IgD-negative memory B cell (primary cell): ENCODE results near the gene ZDHHC14. TPM values are rescaled to one million over a fixed set of nuclear protein-coding genes. Genes with fewer than 3 reads are reported as not detected.
"Not testable (repeated sequence)": the region's sequence is repeated elsewhere in the genome, so short reads cannot be mapped to it uniquely, and the experiment has no call there.

Source experiments
- H3K27ac Mint-ChIP-seq, 3 donors: one replicate each; pipeline ENCODE4 v1.8.0; 2020 to 2022; ENCODE audit warnings: mild to moderate bottlenecking in 3 of 3, mixed read lengths in 3 of 3, moderate library complexity in 1 of 3
- H3K27me3 Mint-ChIP-seq: one replicate; pipeline ENCODE4 v1.8.0; 2021; ENCODE audit warnings: mixed read lengths
- H3K36me3 Mint-ChIP-seq: one replicate; pipeline ENCODE4 v1.8.0; 2020; ENCODE audit warnings: mild to moderate bottlenecking, mixed read lengths
- H3K4me1 Mint-ChIP-seq, 3 donors: one replicate each; pipeline ENCODE4 v1.8.0; 2020 to 2022; ENCODE audit warnings: mixed read lengths in 3 of 3, mild to moderate bottlenecking in 1 of 3
- H3K4me3 Mint-ChIP-seq, 4 donors: one replicate each; pipeline ENCODE4 v1.8.0; 2020 to 2022; ENCODE audit warnings: mild to moderate bottlenecking in 4 of 4, mixed read lengths in 4 of 4, moderate library complexity in 3 of 4
- H3K9me3 Mint-ChIP-seq, 3 donors: one replicate each; pipeline ENCODE4 v1.8.0; 2020 to 2021; ENCODE audit warnings: mixed read lengths in 3 of 3, mild to moderate bottlenecking in 1 of 3
- polyA plus RNA-seq: library from polyadenylated mRNA; unstranded; fragments of 300-500 nt; fragmentation: Illumina TruSeq; gene quantifications from one replicate; pipeline ENCODE4 v1.2.3, GENCODE V29; 2021

The ZDHHC14 gene
- polyA plus RNA-seq, 1 donor from 2014 or later = 13.5 TPM

- Mint-ChIP-seq H3K4me1 (no peaks in the 10 kb centered on the region), H3K9me3 (no peaks in the 10 kb centered on the region), H3K36me3 (no peaks in the 10 kb centered on the region)
Measured at GRCh38 chr6:157695301-157696040, 314.5 kb downstream of the ZDHHC14 start.

GRCh38 chr6:157699777-157700636 lies 319.0 kb downstream of the ZDHHC14 start:
- H3K4me1 Mint-ChIP-seq = peaks cover 0 to 1% (median 0%) of the 10 kb centered on the region in 3 donors
- no peaks in the 10 kb centered on the region for H3K36me3 Mint-ChIP-seq
- peaks cover 0 to 2% (median 0%) of the 10 kb centered on the region in 3 donors for H3K9me3 Mint-ChIP-seq
- H3K27me3 Mint-ChIP-seq = peaks cover 3% of the 10 kb centered on the region
- peak overlapping the region in 1 of 4 donors; percentile 25 for H3K4me3 Mint-ChIP-seq
- H3K27ac Mint-ChIP-seq = no peak overlapping the region

More at GRCh38 chr6:157695301-157696040, 314.5 kb downstream of the ZDHHC14 start:
- no peak overlapping the region for H3K4me3 Mint-ChIP-seq
- H3K27ac Mint-ChIP-seq = no peak overlapping the region
- peaks cover 13% of the 10 kb centered on the region for H3K27me3 Mint-ChIP-seq

- not testable (repeated sequence) for H3K36me3 Mint-ChIP-seq, H3K4me3 Mint-ChIP-seq, H3K9me3 Mint-ChIP-seq, H3K4me1 Mint-ChIP-seq, H3K27me3 Mint-ChIP-seq, H3K27ac Mint-ChIP-seq
Measured at GRCh38 chr6:157706351-157706750, 325.4 kb downstream of the ZDHHC14 start.

- peaks cover 0 to 2% (median 0%) of the 10 kb centered on the region in 3 donors for H3K9me3 Mint-ChIP-seq
- no peak overlapping the region for H3K27ac Mint-ChIP-seq
- H3K4me3 Mint-ChIP-seq = no peak overlapping the region
- H3K27me3 Mint-ChIP-seq = no peaks in the 10 kb centered on the region
- H3K4me1 Mint-ChIP-seq = peaks cover 0 to 3% (median 0%) of the 10 kb centered on the region in 3 donors
- no peaks in the 10 kb centered on the region for H3K36me3 Mint-ChIP-seq
Measured at GRCh38 chr6:157706883-157707282, 325.9 kb downstream of the ZDHHC14 start.

- peaks cover 0 to 3% (median 0%) of the 10 kb centered on the region in 3 donors for H3K4me1 Mint-ChIP-seq
- H3K27ac Mint-ChIP-seq = no peak overlapping the region
- peaks cover 0 to 2% (median 0%) of the 10 kb centered on the region in 3 donors for H3K9me3 Mint-ChIP-seq
- no peaks in the 10 kb centered on the region for H3K27me3 Mint-ChIP-seq
- H3K4me3 Mint-ChIP-seq = no peak overlapping the region
- no peaks in the 10 kb centered on the region for H3K36me3 Mint-ChIP-seq
Measured at GRCh38 chr6:157707576-157707975, 326.6 kb downstream of the ZDHHC14 start.

DNA sequence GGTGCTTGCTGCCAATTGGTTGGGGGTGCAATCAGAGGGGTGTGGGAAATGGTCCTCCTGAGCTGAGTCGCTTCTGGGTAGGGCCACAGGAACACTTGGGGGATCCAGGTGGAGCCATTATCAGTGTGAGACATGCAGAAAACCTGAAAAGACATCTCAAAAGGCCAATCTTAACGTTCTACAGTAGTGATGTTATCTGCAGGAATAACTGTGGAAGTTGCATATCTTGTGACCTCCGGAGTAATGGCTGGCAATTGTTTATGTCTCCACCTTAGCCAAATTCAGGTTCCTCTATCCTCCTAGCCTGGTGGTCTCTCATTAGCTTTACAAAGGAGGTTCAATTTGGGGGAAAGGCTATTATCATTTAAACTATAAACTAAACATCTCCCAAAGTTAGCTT lies 327.2 kb downstream of the ZDHHC14 start:
- Mint-ChIP-seq H3K27ac (no peak overlapping the region), H3K4me3 (no peak overlapping the region), H3K36me3 (no peaks in the 10 kb centered on the region), H3K27me3 (no peaks in the 10 kb centered on the region), H3K4me1 (peaks cover 0 to 3% (median 0%) of the 10 kb centered on the region in 3 donors), H3K9me3 (peaks cover 0 to 2% (median 0%) of the 10 kb centered on the region in 3 donors)

DNA sequence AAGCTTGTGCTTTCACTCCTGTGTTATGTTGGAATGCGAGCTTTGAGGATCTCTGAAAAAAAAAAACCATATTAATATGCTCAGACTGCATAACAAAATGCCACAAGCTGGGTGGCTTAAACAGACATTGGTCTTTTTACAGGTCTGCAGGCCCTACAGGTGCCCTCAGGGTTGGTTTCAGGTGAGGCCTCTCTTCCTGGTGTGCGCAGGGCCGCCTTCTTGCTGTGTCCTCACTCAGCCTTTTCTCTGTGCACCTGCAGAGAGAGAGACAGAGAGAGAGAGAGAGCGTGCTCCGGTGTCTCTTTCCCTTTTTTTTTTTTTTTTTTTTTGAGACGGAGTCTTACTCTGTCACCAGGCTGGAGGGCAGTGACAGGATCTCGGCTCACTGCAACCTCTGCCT lies 327.9 kb downstream of the ZDHHC14 start:
- H3K9me3 Mint-ChIP-seq = peaks cover 0 to 2% (median 0%) of the 10 kb centered on the region in 3 donors
- no peak overlapping the region for H3K4me3 Mint-ChIP-seq
- H3K4me1 Mint-ChIP-seq = peaks cover 0 to 3% (median 0%) of the 10 kb centered on the region in 3 donors
- H3K36me3 Mint-ChIP-seq = no peaks in the 10 kb centered on the region
- H3K27ac Mint-ChIP-seq = no peak overlapping the region
- no peaks in the 10 kb centered on the region for H3K27me3 Mint-ChIP-seq

DNA sequence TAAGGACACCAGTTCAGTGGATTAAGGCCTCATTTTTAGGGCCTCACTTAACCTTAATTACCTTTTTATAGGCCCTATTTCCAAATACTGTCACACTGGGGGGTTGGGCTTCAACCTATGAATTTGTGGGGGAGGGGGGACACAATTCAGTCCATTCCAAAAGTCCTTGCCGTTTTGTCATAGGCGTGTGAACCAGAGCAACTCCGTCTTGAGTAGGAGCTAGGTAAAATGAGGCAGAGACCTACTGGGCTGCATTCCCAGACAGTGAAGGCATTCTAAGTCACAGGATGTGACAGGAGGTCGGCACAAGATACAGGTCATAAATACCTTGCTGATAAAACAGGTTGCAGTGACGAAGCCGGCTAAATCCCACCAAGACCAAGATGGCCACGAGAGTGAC lies 328.6 kb downstream of the ZDHHC14 start:
- Mint-ChIP-seq H3K9me3 (no peaks in the 10 kb centered on the region), H3K36me3 (no peaks in the 10 kb centered on the region), H3K4me3 (no peak overlapping the region), H3K27ac (no peak overlapping the region), H3K27me3 (no peaks in the 10 kb centered on the region), H3K4me1 (peaks cover 0 to 3% (median 0%) of the 10 kb centered on the region in 3 donors)

GRCh38 chr6:157710604-157711003 lies 329.6 kb downstream of the ZDHHC14 start:
- Mint-ChIP-seq H3K27me3 (no peaks in the 10 kb centered on the region), H3K4me1 (peaks cover 0 to 2% (median 0%) of the 10 kb centered on the region in 3 donors), H3K36me3 (no peaks in the 10 kb centered on the region), H3K9me3 (no peaks in the 10 kb centered on the region), H3K4me3 (no peak overlapping the region), H3K27ac (no peak overlapping the region)

- Mint-ChIP-seq H3K4me1 (peaks cover 0 to 2% (median 0%) of the 10 kb centered on the region in 3 donors), H3K4me3 (no peak overlapping the region), H3K9me3 (no peaks in the 10 kb centered on the region), H3K27me3 (no peaks in the 10 kb centered on the region), H3K36me3 (no peaks in the 10 kb centered on the region), H3K27ac (no peak overlapping the region)
Measured at GRCh38 chr6:157711060-157711459, 330.1 kb downstream of the ZDHHC14 start.

DNA sequence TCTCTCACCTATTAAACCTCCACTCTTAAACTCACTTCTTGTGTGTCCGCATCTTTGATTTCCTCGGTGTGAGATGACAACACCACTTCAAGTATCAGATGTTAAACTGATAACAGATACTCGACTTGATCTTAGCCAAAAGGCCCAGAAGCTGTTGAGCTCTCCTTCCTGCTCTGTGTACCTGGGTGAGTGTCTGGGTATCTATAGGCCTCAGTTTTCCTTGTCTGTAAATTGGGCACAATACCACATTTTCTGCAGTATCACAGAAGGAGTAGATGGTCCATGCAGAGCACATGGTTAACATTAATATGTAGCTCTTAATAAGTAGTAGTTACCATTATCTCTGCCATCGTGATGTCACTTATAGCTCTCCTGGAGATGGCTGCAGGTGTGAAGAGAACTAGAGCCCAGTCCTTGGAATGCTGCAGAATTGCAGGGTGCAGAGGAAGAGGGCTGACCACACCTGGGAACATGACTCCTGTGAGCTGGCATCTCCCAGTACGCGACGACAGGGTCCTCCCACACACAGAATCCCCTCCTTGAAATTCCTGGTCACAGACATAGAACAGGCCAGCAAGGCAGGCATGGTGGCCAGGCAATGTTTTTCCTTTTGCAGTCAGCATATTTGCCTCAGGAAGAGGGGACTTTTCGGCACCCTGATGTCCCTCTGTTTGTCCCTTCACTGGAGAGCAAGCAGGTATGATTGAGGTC lies 331.8 kb downstream of the ZDHHC14 start:
- H3K4me1 Mint-ChIP-seq = no peaks in the 10 kb centered on the region
- H3K4me3 Mint-ChIP-seq = peak overlapping the region in 1 of 4 donors; percentile 31
- no peak overlapping the region for H3K27ac Mint-ChIP-seq
- H3K9me3 Mint-ChIP-seq = no peaks in the 10 kb centered on the region
- H3K27me3 Mint-ChIP-seq = peaks cover 3% of the 10 kb centered on the region
- no peaks in the 10 kb centered on the region for H3K36me3 Mint-ChIP-seq

DNA sequence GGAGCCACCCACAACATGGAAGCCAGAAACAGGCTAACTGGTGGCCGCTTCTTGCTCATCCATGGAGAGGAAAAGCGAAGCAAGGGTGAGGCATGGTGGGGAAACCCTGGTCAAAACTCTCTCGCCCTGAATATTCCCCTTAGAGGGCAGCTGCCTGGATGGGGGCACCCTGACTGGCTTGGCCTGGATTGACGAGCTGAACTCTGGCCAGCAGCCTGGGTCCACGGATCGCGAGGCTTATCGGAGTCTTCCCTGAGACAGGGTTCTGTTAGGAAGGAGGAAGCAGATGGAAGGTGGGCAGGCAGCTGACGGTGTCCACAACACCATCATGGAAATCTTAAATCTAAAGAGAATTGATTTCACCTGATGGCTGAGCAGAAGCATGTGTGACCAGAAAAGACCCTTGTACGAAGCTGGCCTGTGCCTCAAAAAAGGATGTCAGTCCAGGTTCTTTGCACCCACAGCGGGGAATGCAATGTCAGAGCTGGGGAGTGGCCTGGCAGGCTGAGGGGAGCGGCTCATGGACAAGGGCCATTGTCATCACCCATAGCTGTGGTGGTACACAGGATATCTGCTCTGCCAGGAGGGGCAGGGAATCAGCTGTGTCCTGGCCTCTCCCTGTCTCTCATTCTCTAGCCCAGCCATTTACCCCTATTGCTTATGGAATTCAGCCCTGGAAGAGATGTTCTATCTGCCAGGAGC lies 332.6 kb downstream of the ZDHHC14 start:
- no peaks in the 10 kb centered on the region for H3K9me3 Mint-ChIP-seq
- H3K36me3 Mint-ChIP-seq = no peaks in the 10 kb centered on the region
- no peak overlapping the region for H3K27ac Mint-ChIP-seq
- no peaks in the 10 kb centered on the region for H3K4me1 Mint-ChIP-seq
- H3K4me3 Mint-ChIP-seq = no peak overlapping the region
- H3K27me3 Mint-ChIP-seq = peaks cover 3% of the 10 kb centered on the region

DNA sequence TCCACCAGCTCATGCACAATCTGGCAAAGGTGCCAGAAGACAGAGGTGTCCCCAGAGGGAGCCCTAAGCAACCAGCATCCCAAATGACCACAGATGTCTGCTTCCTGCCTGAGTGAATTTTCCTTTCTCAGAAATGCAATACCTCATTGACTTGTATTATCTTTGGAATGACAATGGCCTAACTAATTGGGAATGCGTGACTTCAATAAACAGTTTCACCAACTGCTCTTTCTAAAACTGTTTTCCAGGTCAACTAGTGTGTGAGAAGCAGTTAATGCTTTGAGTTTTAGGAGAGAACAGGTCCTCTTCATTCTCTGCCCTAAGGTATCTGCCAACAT lies 333.1 kb downstream of the ZDHHC14 start:
- Mint-ChIP-seq H3K4me3 (no peak overlapping the region), H3K27me3 (peaks cover 3% of the 10 kb centered on the region), H3K27ac (no peak overlapping the region), H3K9me3 (no peaks in the 10 kb centered on the region), H3K36me3 (no peaks in the 10 kb centered on the region), H3K4me1 (no peaks in the 10 kb centered on the region)

DNA sequence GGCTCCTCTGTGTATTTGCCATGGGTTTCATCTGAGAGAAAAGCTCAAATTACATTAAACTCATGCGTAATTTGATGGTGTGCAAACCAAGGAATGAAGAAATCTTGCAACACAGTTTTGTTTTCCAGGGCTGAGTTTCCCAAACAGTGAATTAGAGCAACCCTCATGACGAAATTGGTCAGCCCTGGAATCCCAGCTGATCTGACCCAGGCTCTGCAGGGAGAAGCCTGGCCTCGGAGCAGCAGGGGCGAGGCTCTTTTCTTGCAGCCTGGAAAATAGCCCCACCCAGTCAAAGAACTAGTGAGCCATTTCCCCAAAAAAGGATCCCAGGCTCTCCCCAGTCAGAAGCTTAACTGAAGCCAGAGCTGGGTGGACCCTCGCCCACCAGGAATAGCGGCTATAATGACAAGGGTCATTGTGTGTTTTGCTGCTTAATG lies 334.8 kb downstream of the ZDHHC14 start:
- H3K4me3 Mint-ChIP-seq = no peak overlapping the region
- no peak overlapping the region for H3K27ac Mint-ChIP-seq
- H3K27me3 Mint-ChIP-seq = peaks cover 3% of the 10 kb centered on the region
- no peaks in the 10 kb centered on the region for H3K4me1 Mint-ChIP-seq
- no peaks in the 10 kb centered on the region for H3K36me3 Mint-ChIP-seq
- H3K9me3 Mint-ChIP-seq = no peaks in the 10 kb centered on the region
